ENCODE data around the gene MEI4.

Gene MEI4

GRCh38 chr6:77839292-77839691, 186.5 kb downstream of the MEI4 start:
- DNase-seq (ENCODE audit: low read depth, low spot score) = no peak
- Histone ChIP-seq H3K9me3 (ENCODE audit: control insufficient read depth, insufficient read depth, low read length) (no peaks in the 10 kb centered on the region), H3K4me1 (ENCODE audit: control insufficient read depth, insufficient read depth, low read length) (no peaks in the 10 kb centered on the region), H3K4me3 (ENCODE audit: low read length) (no peak overlapping the region), H3K36me3 (ENCODE audit: control insufficient read depth, insufficient read depth, low read length) (no peaks in the 10 kb centered on the region), H3K27me3 (ENCODE audit: control insufficient read depth, insufficient read depth, low read length) (no peaks in the 10 kb centered on the region), H3K27ac (ENCODE audit: low read length) (no peak overlapping the region)
- no CpG with 5 or more reads among the region's 2 CpGs for WGBS (ENCODE audit: insufficient coverage, insufficient read length)

- Histone ChIP-seq H3K9me3 (ENCODE audit: control insufficient read depth, insufficient read depth, low read length) (no peaks in the 10 kb centered on the region), H3K27ac (ENCODE audit: low read length) (no peak overlapping the region), H3K27me3 (ENCODE audit: control insufficient read depth, insufficient read depth, low read length) (no peaks in the 10 kb centered on the region), H3K36me3 (ENCODE audit: control insufficient read depth, insufficient read depth, low read length) (no peaks in the 10 kb centered on the region), H3K4me3 (ENCODE audit: low read length) (no peak overlapping the region), H3K4me1 (ENCODE audit: control insufficient read depth, insufficient read depth, low read length) (no peaks in the 10 kb centered on the region)
- no CpG with 5 or more reads among the region's 3 CpGs for WGBS (ENCODE audit: insufficient coverage, insufficient read length)
- no peak for DNase-seq (ENCODE audit: low read depth, low spot score)
Observed at GRCh38 chr6:77844822-77845221, 192.0 kb downstream of the MEI4 start.

GRCh38 chr6:77853401-77853800, 200.6 kb downstream of the MEI4 start:
- Histone ChIP-seq H3K4me3 (ENCODE audit: low read length) (no peak overlapping the region), H3K36me3 (ENCODE audit: control insufficient read depth, insufficient read depth, low read length) (no peaks in the 10 kb centered on the region), H3K27ac (ENCODE audit: low read length) (no peak overlapping the region), H3K9me3 (ENCODE audit: control insufficient read depth, insufficient read depth, low read length) (no peaks in the 10 kb centered on the region), H3K4me1 (ENCODE audit: control insufficient read depth, insufficient read depth, low read length) (no peaks in the 10 kb centered on the region), H3K27me3 (ENCODE audit: control insufficient read depth, insufficient read depth, low read length) (no peaks in the 10 kb centered on the region)
- no peak for DNase-seq (ENCODE audit: low read depth, low spot score)

- Histone ChIP-seq H3K4me3 (ENCODE audit: low read length) (no peak overlapping the region), H3K27ac (ENCODE audit: low read length) (no peak overlapping the region), H3K36me3 (ENCODE audit: control insufficient read depth, insufficient read depth, low read length) (no peaks in the 10 kb centered on the region), H3K27me3 (ENCODE audit: control insufficient read depth, insufficient read depth, low read length) (no peaks in the 10 kb centered on the region), H3K4me1 (ENCODE audit: control insufficient read depth, insufficient read depth, low read length) (no peaks in the 10 kb centered on the region), H3K9me3 (ENCODE audit: control insufficient read depth, insufficient read depth, low read length) (no peaks in the 10 kb centered on the region)
- DNase-seq (ENCODE audit: low read depth, low spot score) = no peak
- no CpG with 5 or more reads among the region's 5 CpGs for WGBS (ENCODE audit: insufficient coverage, insufficient read length)
Observed at GRCh38 chr6:77856391-77856790, 203.6 kb downstream of the MEI4 start.

- Histone ChIP-seq H3K27me3 (ENCODE audit: control insufficient read depth, insufficient read depth, low read length) (no peaks in the 10 kb centered on the region), H3K4me3 (ENCODE audit: low read length) (no peak overlapping the region), H3K36me3 (ENCODE audit: control insufficient read depth, insufficient read depth, low read length) (no peaks in the 10 kb centered on the region), H3K9me3 (ENCODE audit: control insufficient read depth, insufficient read depth, low read length) (no peaks in the 10 kb centered on the region), H3K27ac (ENCODE audit: low read length) (no peak overlapping the region), H3K4me1 (ENCODE audit: control insufficient read depth, insufficient read depth, low read length) (no peaks in the 10 kb centered on the region)
- no peak for DNase-seq (ENCODE audit: low read depth, low spot score)
Observed at GRCh38 chr6:77857421-77857820, 204.6 kb downstream of the MEI4 start.

- no CpG with 5 or more reads among the region's 2 CpGs for WGBS (ENCODE audit: insufficient coverage, insufficient read length)
- no peak for DNase-seq (ENCODE audit: low read depth, low spot score)
- no peak overlapping the region for H3K4me3 ChIP-seq (ENCODE audit: low read length)
- no peaks in the 10 kb centered on the region for H3K27me3 ChIP-seq (ENCODE audit: control insufficient read depth, insufficient read depth, low read length)
- no peaks in the 10 kb centered on the region for H3K36me3 ChIP-seq (ENCODE audit: control insufficient read depth, insufficient read depth, low read length)
- no peaks in the 10 kb centered on the region for H3K9me3 ChIP-seq (ENCODE audit: control insufficient read depth, insufficient read depth, low read length)
- no peaks in the 10 kb centered on the region for H3K4me1 ChIP-seq (ENCODE audit: control insufficient read depth, insufficient read depth, low read length)
- no peak overlapping the region for H3K27ac ChIP-seq (ENCODE audit: low read length)
Observed at GRCh38 chr6:77876300-77876699, 223.5 kb downstream of the MEI4 start.

- WGBS (ENCODE audit: insufficient coverage, insufficient read length) = no CpG with 5 or more reads among the region's 2 CpGs
Observed at GRCh38 chr6:77879527-77879926, 226.7 kb downstream of the MEI4 start.

GRCh38 chr6:77880501-77880900, 227.7 kb downstream of the MEI4 start:
- Histone ChIP-seq H3K27ac (ENCODE audit: low read length) (no peak overlapping the region), H3K4me3 (ENCODE audit: low read length) (no peak overlapping the region), H3K9me3 (ENCODE audit: control insufficient read depth, insufficient read depth, low read length) (no peaks in the 10 kb centered on the region), H3K4me1 (ENCODE audit: control insufficient read depth, insufficient read depth, low read length) (no peaks in the 10 kb centered on the region), H3K27me3 (ENCODE audit: control insufficient read depth, insufficient read depth, low read length) (no peaks in the 10 kb centered on the region), H3K36me3 (ENCODE audit: control insufficient read depth, insufficient read depth, low read length) (no peaks in the 10 kb centered on the region)
- no CpG with 5 or more reads among the region's 2 CpGs for WGBS (ENCODE audit: insufficient coverage, insufficient read length)
- DNase-seq (ENCODE audit: low read depth, low spot score) = no peak

More at GRCh38 chr6:77879527-77879926, 226.7 kb downstream of the MEI4 start:
- Histone ChIP-seq H3K4me1 (ENCODE audit: control insufficient read depth, insufficient read depth, low read length) (no peaks in the 10 kb centered on the region), H3K9me3 (ENCODE audit: control insufficient read depth, insufficient read depth, low read length) (no peaks in the 10 kb centered on the region), H3K4me3 (ENCODE audit: low read length) (no peak overlapping the region), H3K36me3 (ENCODE audit: control insufficient read depth, insufficient read depth, low read length) (no peaks in the 10 kb centered on the region), H3K27ac (ENCODE audit: low read length) (no peak overlapping the region), H3K27me3 (ENCODE audit: control insufficient read depth, insufficient read depth, low read length) (no peaks in the 10 kb centered on the region)
- DNase-seq (ENCODE audit: low read depth, low spot score) = no peak

- no CpG with 5 or more reads among the region's 2 CpGs for WGBS (ENCODE audit: insufficient coverage, insufficient read length)
- Histone ChIP-seq H3K9me3 (ENCODE audit: control insufficient read depth, insufficient read depth, low read length) (no peaks in the 10 kb centered on the region), H3K27me3 (ENCODE audit: control insufficient read depth, insufficient read depth, low read length) (no peaks in the 10 kb centered on the region), H3K27ac (ENCODE audit: low read length) (no peak overlapping the region), H3K36me3 (ENCODE audit: control insufficient read depth, insufficient read depth, low read length) (no peaks in the 10 kb centered on the region), H3K4me1 (ENCODE audit: control insufficient read depth, insufficient read depth, low read length) (no peaks in the 10 kb centered on the region), H3K4me3 (ENCODE audit: low read length) (no peak overlapping the region)
- no peak for DNase-seq (ENCODE audit: low read depth, low spot score)
Observed at GRCh38 chr6:77883851-77884250, 231.0 kb downstream of the MEI4 start.

GRCh38 chr6:77893391-77893790, 240.6 kb downstream of the MEI4 start:
- no peak overlapping the region for H3K27ac ChIP-seq (ENCODE audit: low read length)
- H3K9me3 ChIP-seq (ENCODE audit: control insufficient read depth, insufficient read depth, low read length) = no peaks in the 10 kb centered on the region
- H3K4me3 ChIP-seq (ENCODE audit: low read length) = no peak overlapping the region
- H3K36me3 ChIP-seq (ENCODE audit: control insufficient read depth, insufficient read depth, low read length) = no peaks in the 10 kb centered on the region
- no peaks in the 10 kb centered on the region for H3K27me3 ChIP-seq (ENCODE audit: control insufficient read depth, insufficient read depth, low read length)
- no peaks in the 10 kb centered on the region for H3K4me1 ChIP-seq (ENCODE audit: control insufficient read depth, insufficient read depth, low read length)
- no peak for DNase-seq (ENCODE audit: low read depth, low spot score)
- WGBS (ENCODE audit: insufficient coverage, insufficient read length) = no CpG with 5 or more reads among the region's 4 CpGs

- Histone ChIP-seq H3K36me3 (ENCODE audit: control insufficient read depth, insufficient read depth, low read length) (no peaks in the 10 kb centered on the region), H3K27me3 (ENCODE audit: control insufficient read depth, insufficient read depth, low read length) (no peaks in the 10 kb centered on the region), H3K9me3 (ENCODE audit: control insufficient read depth, insufficient read depth, low read length) (no peaks in the 10 kb centered on the region), H3K27ac (ENCODE audit: low read length) (no peak overlapping the region), H3K4me3 (ENCODE audit: low read length) (no peak overlapping the region), H3K4me1 (ENCODE audit: control insufficient read depth, insufficient read depth, low read length) (no peaks in the 10 kb centered on the region)
- no peak for DNase-seq (ENCODE audit: low read depth, low spot score)
- no CpG with 5 or more reads among the region's 3 CpGs for WGBS (ENCODE audit: insufficient coverage, insufficient read length)
Observed at GRCh38 chr6:77906070-77906469, 253.2 kb downstream of the MEI4 start.

Data from iPS DF 6.9 (cell line).